GM12878 (cell line): Measurements from ENCODE around the gene ARSA. TPM values are rescaled to one million over a fixed set of nuclear protein-coding genes. Genes with fewer than 3 reads are reported as not detected.

Source experiments
- ATAC-seq: fragments of 200-7000 bp; cut with Tn5 transposase; 3 replicates; pipeline ENCODE4 v1.9.1; 2020; ENCODE audit warnings: mild to moderate bottlenecking, moderate library complexity
- BruUV-seq: library from RNA; stranded (reverse); fragments of 400-500 nt; replicated peaks from 2 replicates; lab custom pipeline; 2021; lab: Mats Ljungman, UMichigan
- CTCF ChIA-PET: fragments of 300-600 bp; sonication (Branson Sonifier 250); formaldehyde crosslinking; extraction: SDS; loops from one replicate; lab custom pipeline; 2021; ENCODE audit warnings: inconsistent platforms; lab: Yijun Ruan, JAX
- POLR2A ChIA-PET: fragments of 350-600 bp; formaldehyde crosslinking; extraction: SDS; loops from one replicate; lab custom pipeline; 2021; ENCODE audit warnings: inconsistent platforms; lab: Charles Lee
- RAD21 ChIA-PET: fragments of 300-600 bp; sonication (Branson Sonifier 250); formaldehyde crosslinking; loops from one replicate; lab custom pipeline; 2023; ENCODE audit warnings: antibody characterized with exemption; ENCODE audit not compliant: unreplicated experiment; lab: Charles Lee
- SMC1A ChIA-PET: fragments of 300-600 bp; sonication (Branson Sonifier 250); formaldehyde crosslinking; loops from one replicate; lab custom pipeline; 2023; ENCODE audit not compliant: unreplicated experiment, uncharacterized antibody; lab: Charles Lee
- DNase-seq: peaks from one replicate; pipeline ENCODE4 v3.0.0-alpha.2; 2011; ENCODE audit warnings: low read depth, low spot score
- FAIRE-seq: peaks from 3 replicates; lab custom pipeline; 2011; peaks lifted over from hg19 to GRCh38; lab: Jason Lieb, UNC
- H2AFZ ChIP-seq: 2 replicates; pipeline ENCODE4 v1.6.0; 2011; ENCODE audit warnings: low read depth, low read length, control low read depth; ENCODE audit not compliant: control insufficient read depth
- H3K27ac ChIP-seq: 2 replicates; pipeline ENCODE4 v1.5.1; 2011; ENCODE audit warnings: control low read depth; ENCODE audit not compliant: control insufficient read depth, insufficient read depth
- H3K27me3 ChIP-seq, 2 experiments: replicated peaks in 1 of 2; 2 replicates each; pipeline versions ENCODE4 v1.6.0 to v1.6.1; 2011; ENCODE audit warnings: low read length in 1 of 2; ENCODE audit not compliant: control insufficient read depth in 2 of 2, insufficient read depth in 2 of 2
- H3K36me3 ChIP-seq, 2 experiments: 2 replicates each; pipeline ENCODE4 v1.5.1; 2011; ENCODE audit warnings: low read length in 1 of 2; ENCODE audit not compliant: control insufficient read depth in 2 of 2, insufficient read depth in 2 of 2
- H3K4me1 ChIP-seq: 2 replicates; pipeline ENCODE4 v1.6.1; 2011; ENCODE audit warnings: mild to moderate bottlenecking, low read length, moderate library complexity, mixed read lengths; ENCODE audit not compliant: control insufficient read depth, insufficient read depth
- H3K4me2 ChIP-seq: 2 replicates; pipeline ENCODE4 v1.6.0; 2011; ENCODE audit warnings: control low read depth; ENCODE audit not compliant: control insufficient read depth, insufficient read depth
- H3K4me3 ChIP-seq: fragments of 200-600 bp; sonication (generic); 2 replicates; pipeline ENCODE4 v1.5.1; 2016
- H3K79me2 ChIP-seq: 2 replicates; pipeline ENCODE4 v1.6.0; 2011; ENCODE audit warnings: low read length; ENCODE audit not compliant: control insufficient read depth, insufficient read depth
- H3K9ac ChIP-seq: 2 replicates; pipeline ENCODE4 v1.8.0; 2011; ENCODE audit warnings: low read length, control low read depth, mixed read lengths; ENCODE audit not compliant: control insufficient read depth, insufficient read depth
- H3K9me3 ChIP-seq: replicated peaks from 3 replicates; pipeline ENCODE4 v1.5.1; 2011; ENCODE audit warnings: mild to moderate bottlenecking, low read length; ENCODE audit not compliant: control insufficient read depth, insufficient read depth
- H4K20me1 ChIP-seq: 2 replicates; pipeline ENCODE4 v1.6.0; 2011; ENCODE audit not compliant: control insufficient read depth, insufficient read depth
- CHD2 ChIP-seq: IDR thresholded peaks from 2 replicates; pipeline ENCODE4 v1.6.1; 2011; ENCODE audit warnings: low read depth, low read length, improper control_type of control experiment, borderline replicate concordance
- ESRRA ChIP-seq: IDR thresholded peaks from 2 replicates; pipeline ENCODE4 v1.6.1; 2012; ENCODE audit warnings: mild to moderate bottlenecking, low read length, improper control_type of control experiment
- FOS ChIP-seq: IDR thresholded peaks from 3 replicates; pipeline ENCODE4 v1.6.1; 2011; ENCODE audit warnings: borderline replicate concordance; ENCODE audit not compliant: insufficient read length; ENCODE audit errors: extremely low read depth
- HDAC2 ChIP-seq: fragments of 200-600 bp; sonication (generic); IDR thresholded peaks from 2 replicates; pipeline ENCODE4 v1.6.1; 2017
- LARP7 ChIP-seq: fragments of 450-650 bp; IDR thresholded peaks from 2 replicates; pipeline ENCODE4 v1.6.1; 2017; ENCODE audit warnings: mild to moderate bottlenecking
- MEF2B ChIP-seq: fragments of 450-650 bp; IDR thresholded peaks from 2 replicates; pipeline ENCODE4 v1.6.1; 2018; ENCODE audit warnings: mild to moderate bottlenecking, moderate library complexity; ENCODE audit not compliant: partially characterized antibody, poor library complexity, severe bottlenecking
- MYB ChIP-seq: fragments of 150-350 bp; IDR thresholded peaks from 2 replicates; pipeline ENCODE4 v1.6.1; 2014; ENCODE audit warnings: mild to moderate bottlenecking, low read depth, low read length, borderline replicate concordance
- MYC ChIP-seq: IDR thresholded peaks from 2 replicates; pipeline ENCODE4 v1.6.1; 2011; ENCODE audit warnings: mild to moderate bottlenecking, low read length, moderate library complexity, inconsistent platforms; ENCODE audit not compliant: insufficient read depth, insufficient replicate concordance, insufficient read length, severe bottlenecking
- NFXL1 ChIP-seq: fragments of 450-650 bp; IDR thresholded peaks from 2 replicates; pipeline ENCODE4 v1.6.1; 2017; ENCODE audit warnings: antibody characterized with exemption, mild to moderate bottlenecking, borderline replicate concordance
- NFYA ChIP-seq: IDR thresholded peaks from 2 replicates; pipeline ENCODE4 v1.6.1; 2011; ENCODE audit warnings: low read depth, mild to moderate bottlenecking, low read length, improper control_type of control experiment, borderline replicate concordance
- NR2C1 ChIP-seq: fragments of 450-650 bp; IDR thresholded peaks from 2 replicates; pipeline ENCODE4 v1.6.1; 2017; ENCODE audit warnings: antibody characterized with exemption, mild to moderate bottlenecking, moderate library complexity
- RCOR1 ChIP-seq: conservative IDR thresholded peaks from 2 replicates; pipeline ENCODE4 v1.6.1; 2012; ENCODE audit warnings: low read depth, low read length, improper control_type of control experiment
- RFX5 ChIP-seq: IDR thresholded peaks from 2 replicates; pipeline ENCODE4 v1.6.1; 2011; ENCODE audit warnings: low read depth, low read length, improper control_type of control experiment
- SIN3A ChIP-seq: IDR thresholded peaks from 2 replicates; pipeline ENCODE4 v1.6.1; 2012; ENCODE audit warnings: low read depth, low read length, improper control_type of control experiment
- SP1 ChIP-seq: IDR thresholded peaks from one replicate; pipeline ENCODE4 v1.6.1; 2011; ENCODE audit warnings: low read depth, low read length
- TAF1 ChIP-seq: IDR thresholded peaks from 2 replicates; pipeline ENCODE4 v1.6.1; 2011; ENCODE audit warnings: mild to moderate bottlenecking, low read depth, low read length, borderline replicate concordance
- WGBS: methylation state at CpG from one replicate; pipeline ENCODE4 v1.1.6; 2016; ENCODE audit warnings: low lambda C conversion rate; ENCODE audit not compliant: insufficient replicate concordance, insufficient coverage; ENCODE audit errors: missing lambda C conversion rate; 5-methylcytosine and 5-hydroxymethylcytosine counted together
- in situ Hi-C: fragments of 300-500 bp; cut with MboI; formaldehyde crosslinking; loops from 9 replicates; pipeline ENCODE4 v1.14.3; 2018; ENCODE audit warnings: mixed read lengths
- intact Hi-C: fragments of 100-400 bp; cut with micrococcal nuclease; formaldehyde crosslinking; loops from one replicate; pipeline ENCODE4 v1.14.2; 2022; ENCODE audit not compliant: unreplicated experiment
- polyA plus RNA-seq, 11 experiments: library from polyadenylated mRNA; depleted of rRNA in 4 of 11; unstranded in 6 of 11; stranded (reverse) in 5 of 11; fragments of >200 nt; fragmentation: Nextera tagmentation in 4 of 11; fragmentation: Illumina TruSeq in 1 of 11; extraction: Ambion mirVana in 4 of 11; extraction: Trizol in 1 of 11; gene quantifications; 1 replicate in 1 of 11; 2 replicates in 10 of 11; pipeline versions ENCODE4 v1.2.1 to v1.2.3, GENCODE V29; 2011 to 2016; ENCODE audit warnings: inconsistent platforms in 2 of 11, missing spikeins in 2 of 11, low read depth in 1 of 11
- total RNA-seq, 4 experiments: library from RNA; depleted of rRNA in 3 of 4; stranded (reverse); fragments of >200 nt in 3 of 4; fragmentation: Illumina TruSeq in 1 of 4; extraction: Trizol in 1 of 4; gene quantifications; 2 replicates each; pipeline versions ENCODE4 v1.2.1 to v1.2.3, GENCODE V29; 2013 to 2021
- TF ChIP-seq, protein P1 (sequence below): fragments of 450-650 bp; conservative IDR thresholded peaks from 2 replicates; pipeline ENCODE4 v1.6.1; 2017; ENCODE audit warnings: mild to moderate bottlenecking, moderate library complexity
- TF ChIP-seq, protein P2 (sequence below): IDR thresholded peaks from 2 replicates; pipeline ENCODE4 v1.6.1; 2012; ENCODE audit warnings: low read length, inconsistent platforms
- TF ChIP-seq, protein P3 (sequence below): fragments of 450-650 bp; formaldehyde crosslinking; IDR thresholded peaks from 2 replicates; pipeline ENCODE4 v1.5.0; 2022; ENCODE audit warnings: mild to moderate bottlenecking, missing genetic modification characterization

Gene ARSA
- total and polyA plus RNA-seq, 10 of the 15 experiments (the other 5 are each of a cell fraction or from before 2014, with no cell fraction given) = 0.39 to 26.3 (median 9.8) TPM

DNA sequence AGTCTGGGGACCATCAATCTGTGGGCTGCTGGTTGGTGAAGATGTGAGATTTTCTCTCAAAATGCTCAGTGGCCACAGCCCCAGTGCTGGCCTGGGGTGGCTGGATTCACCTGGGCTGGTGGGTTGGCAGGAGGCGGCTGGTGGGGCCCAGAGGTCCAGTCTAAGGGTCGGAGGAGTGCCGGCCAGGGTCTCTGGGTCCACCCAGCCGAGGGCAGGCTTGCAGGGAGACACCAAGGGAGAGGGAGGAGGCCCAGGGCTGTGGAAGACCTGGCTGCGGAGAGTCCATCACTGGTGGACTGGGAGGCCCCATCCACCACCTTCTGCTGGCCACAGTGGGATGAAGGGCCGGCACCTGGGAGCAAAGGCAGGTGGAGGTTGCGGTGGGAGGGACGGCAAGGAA, 44.1 kb upstream of the ARSA start (continued):
- TF ChIP-seq, protein P1, sequence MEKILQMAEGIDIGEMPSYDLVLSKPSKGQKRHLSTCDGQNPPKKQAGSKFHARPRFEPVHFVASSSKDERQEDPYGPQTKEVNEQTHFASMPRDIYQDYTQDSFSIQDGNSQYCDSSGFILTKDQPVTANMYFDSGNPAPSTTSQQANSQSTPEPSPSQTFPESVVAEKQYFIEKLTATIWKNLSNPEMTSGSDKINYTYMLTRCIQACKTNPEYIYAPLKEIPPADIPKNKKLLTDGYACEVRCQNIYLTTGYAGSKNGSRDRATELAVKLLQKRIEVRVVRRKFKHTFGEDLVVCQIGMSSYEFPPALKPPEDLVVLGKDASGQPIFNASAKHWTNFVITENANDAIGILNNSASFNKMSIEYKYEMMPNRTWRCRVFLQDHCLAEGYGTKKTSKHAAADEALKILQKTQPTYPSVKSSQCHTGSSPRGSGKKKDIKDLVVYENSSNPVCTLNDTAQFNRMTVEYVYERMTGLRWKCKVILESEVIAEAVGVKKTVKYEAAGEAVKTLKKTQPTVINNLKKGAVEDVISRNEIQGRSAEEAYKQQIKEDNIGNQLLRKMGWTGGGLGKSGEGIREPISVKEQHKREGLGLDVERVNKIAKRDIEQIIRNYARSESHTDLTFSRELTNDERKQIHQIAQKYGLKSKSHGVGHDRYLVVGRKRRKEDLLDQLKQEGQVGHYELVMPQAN = no peak
- TF ChIP-seq, protein P2, sequence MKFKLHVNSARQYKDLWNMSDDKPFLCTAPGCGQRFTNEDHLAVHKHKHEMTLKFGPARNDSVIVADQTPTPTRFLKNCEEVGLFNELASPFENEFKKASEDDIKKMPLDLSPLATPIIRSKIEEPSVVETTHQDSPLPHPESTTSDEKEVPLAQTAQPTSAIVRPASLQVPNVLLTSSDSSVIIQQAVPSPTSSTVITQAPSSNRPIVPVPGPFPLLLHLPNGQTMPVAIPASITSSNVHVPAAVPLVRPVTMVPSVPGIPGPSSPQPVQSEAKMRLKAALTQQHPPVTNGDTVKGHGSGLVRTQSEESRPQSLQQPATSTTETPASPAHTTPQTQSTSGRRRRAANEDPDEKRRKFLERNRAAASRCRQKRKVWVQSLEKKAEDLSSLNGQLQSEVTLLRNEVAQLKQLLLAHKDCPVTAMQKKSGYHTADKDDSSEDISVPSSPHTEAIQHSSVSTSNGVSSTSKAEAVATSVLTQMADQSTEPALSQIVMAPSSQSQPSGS = no peak
- no peak for TF ChIP-seq TAF1
- TF ChIP-seq ESRRA = no peak

DNA sequence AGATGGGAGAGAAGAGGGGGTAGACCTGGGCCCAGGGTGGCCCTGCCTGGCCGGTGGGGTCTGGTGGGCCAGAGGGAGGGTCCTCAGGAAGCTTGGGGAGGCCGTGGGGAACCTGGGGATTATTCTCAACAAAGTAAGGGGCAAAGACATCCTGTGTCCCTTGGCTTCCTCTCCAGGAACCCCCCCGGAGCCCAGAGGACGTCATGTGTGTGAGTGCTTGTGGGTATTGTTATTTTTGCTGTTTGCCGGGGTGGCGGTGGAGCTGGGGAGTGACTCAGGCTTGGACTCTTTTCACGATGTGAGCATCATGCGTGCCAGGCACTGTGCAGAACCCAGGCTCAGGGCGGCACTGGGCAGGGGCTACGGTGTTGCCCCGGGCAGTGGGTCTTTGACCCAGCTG, 43.7 kb upstream of the ARSA start:
- ATAC-seq (no peak), DNase-seq (no peak), FAIRE-seq (no peak)
- no TSS peak for BruUV-seq
- Histone ChIP-seq H3K9ac (no peak overlapping the region), H3K4me3 (no peak overlapping the region), H3K36me3 (no peaks in the 10 kb centered on the region), H4K20me1 (no peaks in the 10 kb centered on the region), H2AFZ (no peak overlapping the region), H3K27ac (no peak overlapping the region), H3K27me3 (peaks cover 8 to 12% of the 10 kb centered on the region in 2 experiments), H3K9me3 (no peaks in the 10 kb centered on the region), H3K79me2 (no peaks in the 10 kb centered on the region), H3K4me2 (no peak overlapping the region), H3K4me1 (no peaks in the 10 kb centered on the region)
- intact Hi-C loops (no loop called here), in situ Hi-C loops (no loop called here)
- ChIA-PET CTCF (no interaction called here), POLR2A (no interaction called here), SMC1A (no interaction called here), RAD21 (no interaction called here)
- WGBS = 6% methylated on average over 11 of the region's 11 CpGs
- TF ChIP-seq CHD2 (no peak), NFYA (no peak), MYB (no peak), SIN3A (no peak), NFXL1 (no peak), FOS (no peak), RCOR1 (no peak), MYC (no peak), HDAC2 (no peak), LARP7 (no peak), SP1 (no peak), NR2C1 (no peak), RFX5 (no peak), MEF2B (no peak)
- TF ChIP-seq, protein P3, sequence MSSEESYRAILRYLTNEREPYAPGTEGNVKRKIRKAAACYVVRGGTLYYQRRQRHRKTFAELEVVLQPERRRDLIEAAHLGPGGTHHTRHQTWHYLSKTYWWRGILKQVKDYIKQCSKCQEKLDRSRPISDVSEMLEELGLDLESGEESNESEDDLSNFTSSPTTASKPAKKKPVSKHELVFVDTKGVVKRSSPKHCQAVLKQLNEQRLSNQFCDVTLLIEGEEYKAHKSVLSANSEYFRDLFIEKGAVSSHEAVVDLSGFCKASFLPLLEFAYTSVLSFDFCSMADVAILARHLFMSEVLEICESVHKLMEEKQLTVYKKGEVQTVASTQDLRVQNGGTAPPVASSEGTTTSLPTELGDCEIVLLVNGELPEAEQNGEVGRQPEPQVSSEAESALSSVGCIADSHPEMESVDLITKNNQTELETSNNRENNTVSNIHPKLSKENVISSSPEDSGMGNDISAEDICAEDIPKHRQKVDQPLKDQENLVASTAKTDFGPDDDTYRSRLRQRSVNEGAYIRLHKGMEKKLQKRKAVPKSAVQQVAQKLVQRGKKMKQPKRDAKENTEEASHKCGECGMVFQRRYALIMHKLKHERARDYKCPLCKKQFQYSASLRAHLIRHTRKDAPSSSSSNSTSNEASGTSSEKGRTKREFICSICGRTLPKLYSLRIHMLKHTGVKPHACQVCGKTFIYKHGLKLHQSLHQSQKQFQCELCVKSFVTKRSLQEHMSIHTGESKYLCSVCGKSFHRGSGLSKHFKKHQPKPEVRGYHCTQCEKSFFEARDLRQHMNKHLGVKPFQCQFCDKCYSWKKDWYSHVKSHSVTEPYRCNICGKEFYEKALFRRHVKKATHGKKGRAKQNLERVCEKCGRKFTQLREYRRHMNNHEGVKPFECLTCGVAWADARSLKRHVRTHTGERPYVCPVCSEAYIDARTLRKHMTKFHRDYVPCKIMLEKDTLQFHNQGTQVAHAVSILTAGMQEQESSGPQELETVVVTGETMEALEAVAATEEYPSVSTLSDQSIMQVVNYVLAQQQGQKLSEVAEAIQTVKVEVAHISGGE (CRISPR knock-in tag) = no peak
